Thyroid gland (tissue), 4 donors: ENCODE data around the gene LRCOL1.

ENCODE experiments used
- CTCF ChIP-seq, 6 experiments: fragments of 200-600 bp in 3 of 6; fragments of 450-650 bp in 3 of 6; sonication (generic) in 3 of 6; IDR thresholded peaks; one replicate each; pipeline ENCODE4 v1.5.1; 2016 to 2019; ENCODE audit warnings: antibody characterized with exemption in 6 of 6, mild to moderate bottlenecking in 2 of 6, inconsistent platforms in 1 of 6, moderate library complexity in 1 of 6
- POLR2A ChIP-seq, 2 donors: fragments of 450-650 bp; IDR thresholded peaks; one replicate each; pipeline ENCODE4 v1.6.1; 2017; ENCODE audit warnings: antibody characterized with exemption in 2 of 2, mild to moderate bottlenecking in 2 of 2, moderate library complexity in 1 of 2

- TF ChIP-seq CTCF (IDR thresholded peaks at IDR 0.05) (no peak), POLR2A (IDR thresholded peaks at IDR 0.05) (no peak)
Measured at GRCh38 chr12:132631666-132632065, 21.3 kb upstream of the LRCOL1 start.
